ENCODE results near the gene SLC24A3. TPM values are rescaled to one million over a fixed set of nuclear protein-coding genes. Genes with fewer than 3 reads are reported as not detected.

SLC24A3 gene
- total and polyA plus RNA-seq, 11 donors, result 0.26 to 3.9 (median 0.77) TPM

- Histone ChIP-seq H3K27me3 (peaks cover 0 to 3% (median 0%) of the 10 kb centered on the region in 9 donors), H3K4me1 (no peaks in the 10 kb centered on the region), H3K9me3 (no peaks in the 10 kb centered on the region), H3K27ac (no peak overlapping the region), H3K36me3 (no peaks in the 10 kb centered on the region), H3K4me3 (no peak overlapping the region)
- TF ChIP-seq POLR2A (IDR thresholded peaks at IDR 0.05) (no peak), CTCF (IDR thresholded peaks at IDR 0.05) (no peak)
- intact Hi-C loops (cut with DNase I), result no loop called here
- no peak for ATAC-seq
- DNase-seq, result no peak
- WGBS, 4 donors, result 85 to 91% (median 88%) methylated on average over 6 to 8 of the region's 8 CpGs
These were observed 260.9 kb downstream of the SLC24A3 start for GRCh38 chr20:19473216-19473921.

GRCh38 chr20:19473922-19474286, 261.5 kb downstream of the SLC24A3 start:
- DNase-seq (no peak), ATAC-seq (no peak)
- Histone ChIP-seq H3K4me3 (no peak overlapping the region), H3K27ac (no peak overlapping the region), H3K36me3 (no peaks in the 10 kb centered on the region), H3K4me1 (no peaks in the 10 kb centered on the region), H3K9me3 (no peaks in the 10 kb centered on the region), H3K27me3 (peaks cover 0 to 3% (median 0%) of the 10 kb centered on the region in 9 donors)
- TF ChIP-seq POLR2A (IDR thresholded peaks at IDR 0.05), result no peak
- no peak for TF ChIP-seq CTCF (IDR thresholded peaks at IDR 0.05)
- 80 to 85% (median 82%) methylated on average over 6 of the region's 6 CpGs for WGBS, 4 donors
- intact Hi-C loops (cut with DNase I), result no loop called here

GRCh38 chr20:19478320-19478895, 266.0 kb downstream of the SLC24A3 start:
- Histone ChIP-seq H3K27me3 (peaks cover 0 to 11% (median 0%) of the 10 kb centered on the region in 9 donors), H3K9me3 (no peaks in the 10 kb centered on the region), H3K4me1 (no peaks in the 10 kb centered on the region), H3K36me3 (no peaks in the 10 kb centered on the region), H3K27ac (no peak overlapping the region), H3K4me3 (no peak overlapping the region)
- WGBS, 4 donors, result 84 to 89% (median 87%) methylated on average over 5 of the region's 5 CpGs
- ATAC-seq (no peak), DNase-seq (no peak)
- intact Hi-C loops (cut with DNase I), result no loop called here
- TF ChIP-seq POLR2A (IDR thresholded peaks at IDR 0.05), result no peak
- TF ChIP-seq CTCF (IDR thresholded peaks at IDR 0.05), result no peak

- Histone ChIP-seq H3K4me3 (no peak overlapping the region), H3K27me3 (peaks cover 0 to 12% (median 0%) of the 10 kb centered on the region in 9 donors), H3K4me1 (no peaks in the 10 kb centered on the region), H3K9me3 (no peaks in the 10 kb centered on the region), H3K36me3 (no peaks in the 10 kb centered on the region), H3K27ac (no peak overlapping the region)
- intact Hi-C loops (cut with DNase I), result no loop called here
- DNase-seq (no peak), ATAC-seq (no peak)
- WGBS, 4 donors, result 35 to 64% (median 43%) methylated on average over 2 of the region's 2 CpGs
- no peak for TF ChIP-seq CTCF (IDR thresholded peaks at IDR 0.05)
- TF ChIP-seq POLR2A (IDR thresholded peaks at IDR 0.05), result no peak
These were observed 270.3 kb downstream of the SLC24A3 start for GRCh38 chr20:19482726-19483125.

All from heart left ventricle (tissue), 16 donors.